Measurements from ENCODE around the gene PCF11. TPM values are rescaled to one million over a fixed set of nuclear protein-coding genes. Genes with fewer than 3 reads are reported as not detected.
A peak's percentile ranks its signal among the peaks of the same experiment; 100 is the strongest.

PCF11 gene, protein sequence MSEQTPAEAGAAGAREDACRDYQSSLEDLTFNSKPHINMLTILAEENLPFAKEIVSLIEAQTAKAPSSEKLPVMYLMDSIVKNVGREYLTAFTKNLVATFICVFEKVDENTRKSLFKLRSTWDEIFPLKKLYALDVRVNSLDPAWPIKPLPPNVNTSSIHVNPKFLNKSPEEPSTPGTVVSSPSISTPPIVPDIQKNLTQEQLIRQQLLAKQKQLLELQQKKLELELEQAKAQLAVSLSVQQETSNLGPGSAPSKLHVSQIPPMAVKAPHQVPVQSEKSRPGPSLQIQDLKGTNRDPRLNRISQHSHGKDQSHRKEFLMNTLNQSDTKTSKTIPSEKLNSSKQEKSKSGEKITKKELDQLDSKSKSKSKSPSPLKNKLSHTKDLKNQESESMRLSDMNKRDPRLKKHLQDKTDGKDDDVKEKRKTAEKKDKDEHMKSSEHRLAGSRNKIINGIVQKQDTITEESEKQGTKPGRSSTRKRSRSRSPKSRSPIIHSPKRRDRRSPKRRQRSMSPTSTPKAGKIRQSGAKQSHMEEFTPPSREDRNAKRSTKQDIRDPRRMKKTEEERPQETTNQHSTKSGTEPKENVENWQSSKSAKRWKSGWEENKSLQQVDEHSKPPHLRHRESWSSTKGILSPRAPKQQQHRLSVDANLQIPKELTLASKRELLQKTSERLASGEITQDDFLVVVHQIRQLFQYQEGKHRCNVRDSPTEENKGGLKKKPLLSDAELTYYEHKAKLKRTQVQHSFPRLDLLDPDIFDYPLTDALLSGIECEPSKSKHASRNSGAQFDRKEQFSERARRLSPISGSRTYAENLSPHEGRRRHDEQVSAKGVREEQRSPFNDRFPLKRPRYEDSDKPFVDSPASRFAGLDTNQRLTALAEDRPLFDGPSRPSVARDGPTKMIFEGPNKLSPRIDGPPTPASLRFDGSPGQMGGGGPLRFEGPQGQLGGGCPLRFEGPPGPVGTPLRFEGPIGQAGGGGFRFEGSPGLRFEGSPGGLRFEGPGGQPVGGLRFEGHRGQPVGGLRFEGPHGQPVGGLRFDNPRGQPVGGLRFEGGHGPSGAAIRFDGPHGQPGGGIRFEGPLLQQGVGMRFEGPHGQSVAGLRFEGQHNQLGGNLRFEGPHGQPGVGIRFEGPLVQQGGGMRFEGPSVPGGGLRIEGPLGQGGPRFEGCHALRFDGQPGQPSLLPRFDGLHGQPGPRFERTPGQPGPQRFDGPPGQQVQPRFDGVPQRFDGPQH (N-terminal part only)
- total RNA-seq (2021) (46.1 to 56.2 TPM (median 46.5 TPM) in 3 replicates), Bru-seq, nascent RNA (percentile 98 among the genes with signal in this experiment)
- long read RNA-seq, experiment 1, full-length matches to known transcripts, result 29 of 78 reads
- long read RNA-seq, experiment 1, partial matches to known transcripts, result 36 of 78 reads
- long read RNA-seq, experiment 1, other reads (novel, unspliced or antisense), result 13 of 78 reads
- long read RNA-seq, experiment 2, full-length matches to known transcripts, result 8 of 39 reads
- long read RNA-seq, experiment 2, partial matches to known transcripts, result 16 of 39 reads
- long read RNA-seq, experiment 2, other reads (novel, unspliced or antisense), result 15 of 39 reads
- long read RNA-seq, experiment 3, partial matches to known transcripts, result 1 of 2 reads
- long read RNA-seq, experiment 3, other reads (novel, unspliced or antisense), result 0 of 2 reads

DNA sequence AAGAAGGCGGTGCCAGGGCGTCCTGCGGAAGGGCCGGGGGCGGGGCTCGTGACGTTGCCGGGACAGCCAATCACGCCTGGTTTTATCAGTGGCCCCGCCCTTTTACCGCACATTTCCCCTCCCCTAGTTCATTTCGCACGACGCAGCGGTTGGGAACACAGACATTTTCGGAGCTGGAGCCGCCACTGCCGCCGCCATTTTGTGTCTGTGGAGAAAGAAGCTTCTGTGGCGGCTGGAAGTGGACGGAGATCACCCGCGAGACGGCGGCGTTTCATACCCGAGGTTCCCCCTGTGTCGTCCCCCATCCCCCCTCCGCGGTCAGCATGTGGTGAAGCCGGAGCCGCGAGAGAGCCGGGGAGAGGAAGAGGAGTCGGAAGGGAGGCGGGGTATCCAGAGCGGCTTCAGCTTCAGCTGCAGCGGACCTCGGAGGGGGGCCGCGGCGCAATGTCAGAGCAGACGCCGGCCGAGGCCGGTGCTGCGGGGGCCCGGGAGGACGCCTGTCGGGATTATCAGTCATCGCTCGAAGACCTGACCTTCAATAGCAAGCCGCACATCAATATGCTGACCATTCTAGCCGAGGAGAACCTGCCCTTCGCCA is at the start of gene PCF11:
Gene PCF11 (plus strand): TSS at position 136 of the 598 bp plus-strand sequence. CDS start 309 bp downstream, at position 445.
- peaks cover 28% of the 10 kb centered on the region for H3K4me1 Mint-ChIP-seq
- ChIA-PET POLR2A (interaction anchor here (0.6 to 3.1 kb wide), 21 partner anchors 9 to 1563 kb away, joined by 3 to 46 read pairs (median 3); partner anchors contain the start of genes ANKRD42, DDIAS, PRCP and RAB30), CTCF (interaction anchor here (1.2 to 2.0 kb wide), 6 partner anchors 129 to 290 kb away, joined by 3 to 7 read pairs (median 4); partner anchors contain the start of genes CCDC90B, DDIAS and PRCP)
- no peaks in the 10 kb centered on the region for H3K27me3 Mint-ChIP-seq (ENCODE audit: low read depth)
- H3K36me3 Mint-ChIP-seq, result peaks cover 26% of the 10 kb centered on the region
- H3K4me3 Mint-ChIP-seq, result peak within 1 kb of the TSS; percentile 99
- no peaks in the 10 kb centered on the region for H3K9me3 Mint-ChIP-seq
- ATAC-seq (no peak), DNase-seq (ENCODE audit: low spot score) (peak; percentile 96)
- H3K27ac Mint-ChIP-seq, result peak within 1 kb of the TSS; percentile 100
- TF ChIP-seq, protein P1, sequence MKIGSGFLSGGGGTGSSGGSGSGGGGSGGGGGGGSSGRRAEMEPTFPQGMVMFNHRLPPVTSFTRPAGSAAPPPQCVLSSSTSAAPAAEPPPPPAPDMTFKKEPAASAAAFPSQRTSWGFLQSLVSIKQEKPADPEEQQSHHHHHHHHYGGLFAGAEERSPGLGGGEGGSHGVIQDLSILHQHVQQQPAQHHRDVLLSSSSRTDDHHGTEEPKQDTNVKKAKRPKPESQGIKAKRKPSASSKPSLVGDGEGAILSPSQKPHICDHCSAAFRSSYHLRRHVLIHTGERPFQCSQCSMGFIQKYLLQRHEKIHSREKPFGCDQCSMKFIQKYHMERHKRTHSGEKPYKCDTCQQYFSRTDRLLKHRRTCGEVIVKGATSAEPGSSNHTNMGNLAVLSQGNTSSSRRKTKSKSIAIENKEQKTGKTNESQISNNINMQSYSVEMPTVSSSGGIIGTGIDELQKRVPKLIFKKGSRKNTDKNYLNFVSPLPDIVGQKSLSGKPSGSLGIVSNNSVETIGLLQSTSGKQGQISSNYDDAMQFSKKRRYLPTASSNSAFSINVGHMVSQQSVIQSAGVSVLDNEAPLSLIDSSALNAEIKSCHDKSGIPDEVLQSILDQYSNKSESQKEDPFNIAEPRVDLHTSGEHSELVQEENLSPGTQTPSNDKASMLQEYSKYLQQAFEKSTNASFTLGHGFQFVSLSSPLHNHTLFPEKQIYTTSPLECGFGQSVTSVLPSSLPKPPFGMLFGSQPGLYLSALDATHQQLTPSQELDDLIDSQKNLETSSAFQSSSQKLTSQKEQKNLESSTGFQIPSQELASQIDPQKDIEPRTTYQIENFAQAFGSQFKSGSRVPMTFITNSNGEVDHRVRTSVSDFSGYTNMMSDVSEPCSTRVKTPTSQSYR (CRISPR knock-in tag; IDR thresholded peaks at IDR 0.05), result no peak
- TF ChIP-seq SMAD3 (CRISPR knock-in tag; IDR thresholded peaks at IDR 0.05; ENCODE audit: borderline replicate concordance) (peak; percentile 15; the same call in 1 of the 2 replicates), ZNF396 (CRISPR knock-in tag; IDR thresholded peaks at IDR 0.05; ENCODE audit: borderline replicate concordance) (no peak), TEAD1 (CRISPR knock-in tag; IDR thresholded peaks at IDR 0.05) (peak; percentile 44), ZNF423 (CRISPR knock-in tag; IDR thresholded peaks at IDR 0.05) (no peak), FOXP1 (CRISPR knock-in tag; IDR thresholded peaks at IDR 0.05; ENCODE audit: borderline replicate concordance) (0 out of 2 replicates have a peak, but pooled peaks have one; percentile 5), GRHL2 (CRISPR knock-in tag; IDR thresholded peaks at IDR 0.05; ENCODE audit: insufficient replicate concordance, severe bottlenecking) (no peak), MYBL2 (CRISPR knock-in tag; IDR thresholded peaks at IDR 0.05) (0 out of 2 replicates have a peak, but pooled peaks have one; percentile 49), ZNF232 (CRISPR knock-in tag; IDR thresholded peaks at IDR 0.05) (no peak; the same call in 1 of the 2 replicates), FOXJ3 (CRISPR knock-in tag; IDR thresholded peaks at IDR 0.05; ENCODE audit: borderline replicate concordance) (no peak), CREM (CRISPR knock-in tag; IDR thresholded peaks at IDR 0.05) (0 out of 2 replicates have a peak, but pooled peaks have one; percentile 42), CREB1 (CRISPR knock-in tag; IDR thresholded peaks at IDR 0.05) (no peak)
- TF ChIP-seq, protein P2, sequence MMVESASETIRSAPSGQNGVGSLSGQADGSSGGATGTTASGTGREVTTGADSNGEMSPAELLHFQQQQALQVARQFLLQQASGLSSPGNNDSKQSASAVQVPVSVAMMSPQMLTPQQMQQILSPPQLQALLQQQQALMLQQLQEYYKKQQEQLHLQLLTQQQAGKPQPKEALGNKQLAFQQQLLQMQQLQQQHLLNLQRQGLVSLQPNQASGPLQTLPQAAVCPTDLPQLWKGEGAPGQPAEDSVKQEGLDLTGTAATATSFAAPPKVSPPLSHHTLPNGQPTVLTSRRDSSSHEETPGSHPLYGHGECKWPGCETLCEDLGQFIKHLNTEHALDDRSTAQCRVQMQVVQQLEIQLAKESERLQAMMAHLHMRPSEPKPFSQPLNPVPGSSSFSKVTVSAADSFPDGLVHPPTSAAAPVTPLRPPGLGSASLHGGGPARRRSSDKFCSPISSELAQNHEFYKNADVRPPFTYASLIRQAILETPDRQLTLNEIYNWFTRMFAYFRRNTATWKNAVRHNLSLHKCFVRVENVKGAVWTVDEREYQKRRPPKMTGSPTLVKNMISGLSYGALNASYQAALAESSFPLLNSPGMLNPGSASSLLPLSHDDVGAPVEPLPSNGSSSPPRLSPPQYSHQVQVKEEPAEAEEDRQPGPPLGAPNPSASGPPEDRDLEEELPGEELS (CRISPR knock-in tag; IDR thresholded peaks at IDR 0.05), result no peak
- TF ChIP-seq, protein P3, sequence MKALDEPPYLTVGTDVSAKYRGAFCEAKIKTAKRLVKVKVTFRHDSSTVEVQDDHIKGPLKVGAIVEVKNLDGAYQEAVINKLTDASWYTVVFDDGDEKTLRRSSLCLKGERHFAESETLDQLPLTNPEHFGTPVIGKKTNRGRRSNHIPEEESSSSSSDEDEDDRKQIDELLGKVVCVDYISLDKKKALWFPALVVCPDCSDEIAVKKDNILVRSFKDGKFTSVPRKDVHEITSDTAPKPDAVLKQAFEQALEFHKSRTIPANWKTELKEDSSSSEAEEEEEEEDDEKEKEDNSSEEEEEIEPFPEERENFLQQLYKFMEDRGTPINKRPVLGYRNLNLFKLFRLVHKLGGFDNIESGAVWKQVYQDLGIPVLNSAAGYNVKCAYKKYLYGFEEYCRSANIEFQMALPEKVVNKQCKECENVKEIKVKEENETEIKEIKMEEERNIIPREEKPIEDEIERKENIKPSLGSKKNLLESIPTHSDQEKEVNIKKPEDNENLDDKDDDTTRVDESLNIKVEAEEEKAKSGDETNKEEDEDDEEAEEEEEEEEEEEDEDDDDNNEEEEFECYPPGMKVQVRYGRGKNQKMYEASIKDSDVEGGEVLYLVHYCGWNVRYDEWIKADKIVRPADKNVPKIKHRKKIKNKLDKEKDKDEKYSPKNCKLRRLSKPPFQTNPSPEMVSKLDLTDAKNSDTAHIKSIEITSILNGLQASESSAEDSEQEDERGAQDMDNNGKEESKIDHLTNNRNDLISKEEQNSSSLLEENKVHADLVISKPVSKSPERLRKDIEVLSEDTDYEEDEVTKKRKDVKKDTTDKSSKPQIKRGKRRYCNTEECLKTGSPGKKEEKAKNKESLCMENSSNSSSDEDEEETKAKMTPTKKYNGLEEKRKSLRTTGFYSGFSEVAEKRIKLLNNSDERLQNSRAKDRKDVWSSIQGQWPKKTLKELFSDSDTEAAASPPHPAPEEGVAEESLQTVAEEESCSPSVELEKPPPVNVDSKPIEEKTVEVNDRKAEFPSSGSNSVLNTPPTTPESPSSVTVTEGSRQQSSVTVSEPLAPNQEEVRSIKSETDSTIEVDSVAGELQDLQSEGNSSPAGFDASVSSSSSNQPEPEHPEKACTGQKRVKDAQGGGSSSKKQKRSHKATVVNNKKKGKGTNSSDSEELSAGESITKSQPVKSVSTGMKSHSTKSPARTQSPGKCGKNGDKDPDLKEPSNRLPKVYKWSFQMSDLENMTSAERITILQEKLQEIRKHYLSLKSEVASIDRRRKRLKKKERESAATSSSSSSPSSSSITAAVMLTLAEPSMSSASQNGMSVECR (CRISPR knock-in tag; IDR thresholded peaks at IDR 0.05; ENCODE audit: borderline replicate concordance), result 0 out of 2 replicates have a peak, but pooled peaks have one; percentile 51
- TF ChIP-seq, protein P4, sequence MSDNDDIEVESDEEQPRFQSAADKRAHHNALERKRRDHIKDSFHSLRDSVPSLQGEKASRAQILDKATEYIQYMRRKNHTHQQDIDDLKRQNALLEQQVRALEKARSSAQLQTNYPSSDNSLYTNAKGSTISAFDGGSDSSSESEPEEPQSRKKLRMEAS (CRISPR knock-in tag; IDR thresholded peaks at IDR 0.05), result 0 out of 2 replicates have a peak, but pooled peaks have one; percentile 58
- TF ChIP-seq, protein P5, sequence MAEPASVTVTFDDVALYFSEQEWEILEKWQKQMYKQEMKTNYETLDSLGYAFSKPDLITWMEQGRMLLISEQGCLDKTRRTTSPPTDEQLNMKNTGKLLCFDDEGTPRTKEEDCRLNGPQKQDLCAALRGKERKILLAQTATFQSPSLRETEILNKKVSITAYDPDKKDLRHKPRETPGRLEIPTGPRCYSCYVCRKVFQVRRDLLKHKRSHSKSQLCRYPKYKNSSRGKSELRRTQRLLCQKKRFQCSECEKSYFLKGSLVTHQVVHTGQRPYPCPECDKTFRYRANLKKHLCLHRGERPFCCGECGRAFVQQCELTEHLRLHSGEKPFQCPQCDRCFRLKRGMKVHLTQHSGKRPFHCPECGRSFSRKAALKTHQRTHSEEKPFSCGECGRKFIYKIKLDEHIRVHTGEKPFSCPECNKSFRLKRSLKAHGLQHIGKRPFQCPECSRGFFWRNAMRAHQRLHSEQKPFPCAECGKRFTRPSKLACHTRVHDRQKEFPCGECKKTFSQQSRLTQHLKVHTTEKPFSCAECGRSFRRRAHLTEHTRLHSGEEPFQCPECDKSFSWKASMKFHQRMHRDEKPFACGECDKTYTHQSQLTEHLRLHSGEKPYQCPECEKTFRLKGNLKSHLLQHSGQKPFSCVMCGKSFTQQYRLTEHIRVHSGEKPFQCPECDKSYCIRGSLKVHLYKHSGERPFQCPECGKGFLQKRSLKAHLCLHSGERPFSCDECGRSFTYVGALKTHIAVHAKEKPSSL (CRISPR knock-in tag; conservative IDR thresholded peaks at IDR 0.05), result no peak
- TF ChIP-seq, protein P6, sequence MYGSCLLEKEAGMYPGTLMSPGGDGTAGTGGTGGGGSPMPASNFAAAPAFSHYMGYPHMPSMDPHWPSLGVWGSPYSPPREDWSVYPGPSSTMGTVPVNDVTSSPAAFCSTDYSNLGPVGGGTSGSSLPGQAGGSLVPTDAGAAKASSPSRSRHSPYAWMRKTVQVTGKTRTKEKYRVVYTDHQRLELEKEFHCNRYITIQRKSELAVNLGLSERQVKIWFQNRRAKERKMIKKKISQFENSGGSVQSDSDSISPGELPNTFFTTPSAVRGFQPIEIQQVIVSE (CRISPR knock-in tag; IDR thresholded peaks at IDR 0.05; ENCODE audit: borderline replicate concordance), result no peak
